Activated CD4-positive, alpha-beta T cell treated with anti-CD3 and anti-CD28 coated beads for 1 hour (primary cell): ENCODE results near the gene RASGRF1.

ENCODE experiments used
- DNase-seq: peaks from one replicate; pipeline ENCODE4 v3.0.0-alpha.2; 2020

The RASGRF1 gene

DNA sequence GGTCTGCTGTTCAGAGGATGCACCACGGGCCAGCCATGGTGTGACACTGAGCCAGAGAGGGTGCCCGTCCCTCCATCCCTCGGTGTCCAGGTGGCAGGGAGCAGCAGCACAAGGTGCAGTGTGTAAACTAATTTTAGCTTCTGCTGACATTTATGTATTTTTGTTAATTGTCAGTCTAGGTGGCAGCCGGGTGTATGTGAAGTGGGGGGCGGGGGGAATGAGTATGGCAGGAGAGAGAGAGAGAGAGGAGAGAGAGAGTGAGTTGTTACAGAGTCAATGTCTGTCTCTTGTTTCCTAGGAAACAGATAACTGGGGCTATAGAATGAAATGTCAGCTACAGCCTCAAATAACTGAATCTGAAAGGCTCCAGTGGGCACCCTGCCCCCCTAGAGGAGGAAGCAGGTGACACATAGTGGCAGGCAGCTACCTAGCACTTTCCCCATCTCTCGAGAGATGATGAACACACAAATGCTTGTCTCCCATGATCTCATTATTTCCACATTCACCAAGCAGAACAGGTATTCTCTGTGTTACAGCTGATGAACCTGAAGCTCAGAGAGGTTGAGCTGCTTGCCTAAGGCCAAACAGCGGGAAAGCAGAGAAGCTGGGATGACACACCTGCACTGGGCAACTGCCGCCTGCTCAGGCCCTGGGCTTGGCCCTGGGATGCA is 24.7 kb downstream of the RASGRF1 start:
- DNase-seq: no peak

- no peak for DNase-seq
Observed at GRCh38 chr15:79065361-79065705, 25.2 kb downstream of the RASGRF1 start.

DNA sequence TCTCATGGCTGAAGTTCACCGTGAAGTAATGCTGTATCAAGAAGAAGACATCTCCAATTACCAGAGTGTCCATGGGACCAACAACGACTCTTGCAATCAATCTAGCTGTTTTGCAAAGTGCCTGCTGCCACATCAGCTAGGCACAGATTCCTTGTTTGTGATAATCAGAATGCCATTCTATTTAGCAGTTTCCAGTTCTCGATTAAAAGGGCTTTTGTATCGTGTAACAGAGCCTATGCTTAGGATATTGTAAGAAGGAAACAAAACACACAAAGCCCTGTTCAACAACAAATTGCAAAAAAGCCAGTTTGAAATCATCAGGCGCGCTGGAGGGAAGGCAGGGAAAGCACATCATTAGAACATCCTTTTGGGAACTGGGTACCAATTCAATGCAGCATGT is 26.1 kb downstream of the RASGRF1 start:
- DNase-seq: no peak

- no peak for DNase-seq
Observed at GRCh38 chr15:79060175-79060574, 30.4 kb downstream of the RASGRF1 start.

- no peak for DNase-seq
Observed at GRCh38 chr15:79059081-79059572, 31.5 kb downstream of the RASGRF1 start.

DNA sequence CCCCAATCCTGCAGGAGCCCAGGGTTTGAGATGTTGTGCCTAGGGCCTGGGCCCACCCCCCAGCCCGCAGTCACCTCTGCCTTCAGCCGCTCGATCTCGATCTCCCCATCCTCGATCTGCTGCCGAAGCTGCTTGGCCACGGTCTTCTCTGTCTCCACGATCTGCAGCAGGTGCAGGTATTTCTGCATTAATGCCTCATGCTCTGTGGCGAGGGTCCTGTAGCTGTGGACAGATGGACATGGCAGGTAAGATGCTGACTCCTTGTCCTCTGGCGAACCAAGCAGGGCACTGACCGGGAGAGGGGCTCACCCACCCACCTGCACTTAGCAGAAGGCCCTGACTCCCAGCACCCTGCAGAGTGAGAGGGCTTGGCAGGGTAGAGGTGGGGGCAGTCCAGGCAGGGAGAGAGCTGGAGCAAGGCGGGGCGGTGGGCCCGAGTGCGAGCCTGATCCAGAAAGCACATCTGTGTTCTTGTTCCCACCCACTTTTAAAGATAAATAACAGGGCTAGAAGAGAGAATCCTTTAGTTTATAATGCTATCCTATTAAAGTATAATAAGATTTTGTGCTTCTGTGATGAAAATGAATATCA is 32.2 kb downstream of the RASGRF1 start:
- DNase-seq: no peak

- DNase-seq: no peak
Observed at GRCh38 chr15:79057050-79057449, 33.5 kb downstream of the RASGRF1 start.

DNA sequence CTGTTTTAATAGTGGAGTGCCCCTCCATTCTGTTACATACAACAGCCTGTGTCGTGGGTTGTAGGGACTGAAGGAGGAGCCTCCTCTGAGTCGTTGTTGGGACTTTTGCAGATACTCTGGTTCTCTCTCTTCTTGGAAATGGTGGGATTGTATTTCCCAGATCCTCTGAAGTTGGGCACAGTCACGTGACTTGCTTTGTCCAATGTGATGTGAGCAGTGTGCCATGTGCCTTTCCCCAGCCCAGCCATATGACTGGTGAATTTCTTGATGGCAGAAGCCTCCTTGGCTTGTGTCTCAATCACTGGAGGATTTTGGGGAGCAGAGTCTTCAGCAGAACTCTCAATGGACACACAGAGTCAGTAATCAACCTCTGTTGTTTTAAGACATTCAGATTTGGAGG is 36.2 kb downstream of the RASGRF1 start:
- DNase-seq: no peak

DNA sequence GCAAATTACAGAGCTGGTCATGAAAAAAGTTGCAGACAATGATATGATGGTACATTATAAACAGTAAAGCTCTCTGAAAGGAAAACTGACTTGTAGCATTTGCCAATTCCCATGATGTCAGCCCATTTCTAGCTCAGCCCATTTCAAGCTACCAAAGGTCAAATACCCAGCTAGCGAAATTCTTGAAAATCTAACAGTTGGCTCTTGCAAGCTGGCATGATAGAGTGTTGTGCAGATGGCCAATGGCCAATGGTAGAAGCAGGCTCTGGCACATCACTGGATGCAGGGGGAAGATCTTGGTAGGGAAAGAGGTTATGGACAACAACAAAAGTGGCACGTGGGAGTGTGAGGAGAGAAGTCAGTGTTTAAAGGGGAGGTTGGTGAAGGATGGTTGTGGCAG is 36.7 kb downstream of the RASGRF1 start:
- DNase-seq: no peak

GRCh38 chr15:79051941-79052731 is 38.4 kb downstream of the RASGRF1 start:
- no peak for DNase-seq

- DNase-seq: no peak
Observed at GRCh38 chr15:79051029-79051428, 39.6 kb downstream of the RASGRF1 start.

GRCh38 chr15:79050341-79050740 is 40.2 kb downstream of the RASGRF1 start:
- DNase-seq: no peak

DNA sequence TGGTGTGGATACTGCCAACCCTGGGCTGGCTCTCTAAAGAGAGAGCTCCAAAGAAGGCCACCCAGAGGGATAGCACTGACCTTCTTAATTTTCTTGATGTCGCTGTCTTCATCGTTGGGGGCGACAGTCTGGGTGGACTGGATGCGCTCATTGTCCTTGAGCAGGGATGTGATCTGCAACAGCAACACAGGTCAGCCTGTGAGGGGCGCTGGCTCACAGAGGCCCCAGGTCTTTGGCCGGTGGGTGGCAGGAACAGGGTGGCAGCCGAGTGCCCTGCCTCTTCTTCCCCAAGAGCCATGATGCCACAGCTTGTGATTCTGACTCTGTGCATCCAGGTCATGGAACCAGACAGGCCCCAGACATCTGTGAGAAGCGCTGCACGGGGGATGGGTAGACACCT is 41.2 kb downstream of the RASGRF1 start:
- no peak for DNase-seq

- DNase-seq: no peak
Observed at GRCh38 chr15:79047676-79048439, 42.7 kb downstream of the RASGRF1 start.

GRCh38 chr15:79046691-79047404 is 43.7 kb downstream of the RASGRF1 start:
- DNase-seq: no peak

DNA sequence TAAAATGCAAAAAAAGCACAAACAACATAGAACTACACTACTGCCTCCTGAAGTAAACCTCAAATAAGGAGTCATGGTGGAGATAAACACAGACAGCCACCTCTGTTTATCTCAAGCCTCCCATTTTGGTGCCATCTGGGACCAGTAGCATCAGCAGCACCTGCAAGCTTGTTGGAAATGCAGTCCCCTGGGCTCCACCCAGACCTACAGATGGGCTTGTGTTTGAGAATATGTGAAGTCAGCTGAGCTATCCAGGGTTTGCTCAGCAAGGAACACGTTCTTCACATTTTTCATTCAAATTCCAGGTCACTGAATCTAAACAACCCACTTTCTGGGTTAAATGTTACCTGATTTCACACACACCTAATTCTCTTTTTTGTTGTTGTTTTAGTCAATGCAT is 45.5 kb downstream of the RASGRF1 start:
- DNase-seq: no peak

- DNase-seq: no peak
Observed at GRCh38 chr15:79042213-79042928, 48.2 kb downstream of the RASGRF1 start.

DNA sequence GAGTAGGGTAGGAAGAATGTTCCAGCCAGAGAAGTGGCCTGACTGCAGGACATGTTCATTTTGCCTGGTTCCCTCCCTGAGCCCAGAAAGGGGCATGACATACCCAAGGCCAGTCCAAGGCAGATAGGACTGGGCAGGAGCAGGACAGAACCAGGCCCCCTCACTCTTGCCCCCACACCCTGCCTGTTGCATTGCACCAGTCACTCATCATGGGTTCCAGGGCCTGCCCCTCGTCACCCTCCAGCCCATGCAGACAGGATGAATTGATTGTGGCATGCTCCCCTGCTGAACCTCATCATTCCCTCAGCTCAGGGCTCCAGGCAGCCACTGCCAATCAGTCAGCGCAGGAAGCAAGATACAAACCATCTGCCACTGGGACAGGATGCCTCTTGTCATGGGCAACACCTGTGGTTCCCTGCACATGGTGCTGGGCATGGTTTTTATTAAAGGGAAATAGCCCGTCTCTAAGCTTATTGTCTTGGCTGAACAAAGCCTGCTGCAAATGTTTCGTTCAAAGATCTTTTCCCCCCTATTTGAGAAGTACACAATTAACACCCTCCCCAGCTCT is 48.9 kb downstream of the RASGRF1 start:
- DNase-seq: no peak

- DNase-seq: no peak
Observed at GRCh38 chr15:79037848-79038247, 52.7 kb downstream of the RASGRF1 start.

GRCh38 chr15:79036323-79036722 is 54.3 kb downstream of the RASGRF1 start:
- no peak for DNase-seq

DNA sequence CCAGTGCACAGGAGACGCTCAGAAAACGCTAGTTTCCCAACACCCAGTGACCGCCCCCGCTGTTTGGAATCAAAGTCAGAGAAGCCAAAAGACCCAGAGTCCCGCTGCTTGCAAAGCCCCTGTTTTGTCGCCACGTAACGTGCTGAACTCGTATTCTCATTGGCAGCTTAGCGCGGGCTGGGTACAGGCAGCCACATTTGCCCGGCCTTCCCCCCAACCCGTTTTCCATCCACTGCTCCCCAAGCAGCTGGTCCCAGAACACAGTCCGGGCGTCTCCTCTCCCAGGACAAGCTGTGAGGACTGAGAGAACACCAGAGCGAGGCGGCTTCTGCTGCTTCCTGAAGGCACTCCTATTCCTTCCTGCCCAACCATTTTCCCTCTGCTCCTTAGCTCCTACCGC is 54.8 kb downstream of the RASGRF1 start:
- no peak for DNase-seq
